HCT116 (cell line): Measurements from ENCODE around the gene NOX3. TPM values are rescaled to one million over a fixed set of nuclear protein-coding genes. Genes with fewer than 3 reads are reported as not detected.
"Not testable (repeated sequence)": the region's sequence is repeated elsewhere in the genome, so short reads cannot be mapped to it uniquely, and the experiment has no call there.

ENCODE experiments used
- ATAC-seq: fragments of 200-7000 bp; cut with Tn5 transposase; 2 replicates; pipeline ENCODE4 v1.9.1; 2020; ENCODE audit warnings: mild to moderate bottlenecking, moderate library complexity
- BruUV-seq: library from RNA; stranded (reverse); fragments of 400-500 nt; replicated peaks from 2 replicates; lab custom pipeline; 2021; lab: Mats Ljungman, UMichigan
- CTCF ChIA-PET: fragments of 300-600 bp; sonication (Branson Sonifier 250); formaldehyde crosslinking; loops from one replicate; lab custom pipeline; 2021; ENCODE audit warnings: antibody characterized with exemption; lab: Charles Lee
- POLR2A ChIA-PET: fragments of 300-600, 350-600 bp; sonication (Branson Sonifier 250); formaldehyde crosslinking; loops from one replicate; lab custom pipeline; 2021; ENCODE audit warnings: antibody characterized with exemption; lab: Charles Lee
- RAD21 ChIA-PET, 2 experiments: fragments of 300-600 bp; sonication (Branson Sonifier 250); formaldehyde crosslinking; loops; one replicate each; lab custom pipeline; 2023; ENCODE audit warnings: low total read pairs in 2 of 2; ENCODE audit not compliant: uncharacterized antibody in 2 of 2, unreplicated experiment in 2 of 2, low non-redundant PET in 1 of 2; lab: Charles Lee
- DNase-seq: peaks from one replicate; pipeline ENCODE4 v3.0.0-alpha.2; 2010; ENCODE audit warnings: low read depth, low spot score
- H2AFZ ChIP-seq: fragments of 200-600 bp; shearing (Covaris generic), sonication (generic); 2 replicates; pipeline ENCODE4 v1.6.1; 2017; ENCODE audit warnings: low read depth, mixed run types, mixed read lengths, antibody characterized with exemption, low read length; ENCODE audit not compliant: poor library complexity, severe bottlenecking
- H3K27ac ChIP-seq: 2 replicates; pipeline ENCODE4 v1.5.1; 2012; ENCODE audit warnings: low read depth, low read length
- H3K27me3 ChIP-seq: fragments of 200-600 bp; sonication (generic); 2 replicates; pipeline ENCODE4 v1.6.1; 2016; ENCODE audit warnings: mixed run types, low read length, mixed read lengths; ENCODE audit not compliant: insufficient read depth
- H3K36me3 ChIP-seq, 2 experiments: fragments of 200-500 bp in 1 of 2; fragments of 200-600 bp in 1 of 2; sonication (Bioruptor generic) in 1 of 2; sonication (generic) in 1 of 2; 2 replicates each; pipeline versions ENCODE4 v1.5.1 to v1.6.1; 2014 to 2016; ENCODE audit warnings: low read length in 2 of 2, inconsistent platforms in 1 of 2, mixed read lengths in 1 of 2, mixed run types in 1 of 2; ENCODE audit not compliant: insufficient read depth in 2 of 2, control insufficient read depth in 1 of 2
- H3K4me1 ChIP-seq, 2 experiments: fragments of 200-600 bp in 1 of 2; sonication (generic) in 1 of 2; 2 replicates each; pipeline versions ENCODE4 v1.5.1 to v1.6.1; 2012 to 2017; ENCODE audit warnings: low read length in 2 of 2, inconsistent platforms in 1 of 2, mild to moderate bottlenecking in 1 of 2, mixed read lengths in 1 of 2, mixed run types in 1 of 2, moderate library complexity in 1 of 2; ENCODE audit not compliant: insufficient read depth in 2 of 2, control insufficient read depth in 1 of 2
- H3K4me2 ChIP-seq: fragments of 200-600 bp; sonication (generic); 2 replicates; pipeline ENCODE4 v1.6.1; 2017; ENCODE audit warnings: mixed run types, low read length, mixed read lengths
- H3K4me3 ChIP-seq, 2 experiments: fragments of 200-600 bp in 1 of 2; sonication (generic) in 1 of 2; replicated peaks in 1 of 2; 2 replicates each; pipeline ENCODE4 v1.5.1; 2011 to 2016; ENCODE audit warnings: low read length in 2 of 2, control low read depth in 1 of 2, low read depth in 1 of 2, mild to moderate bottlenecking in 1 of 2, mixed read lengths in 1 of 2, mixed run types in 1 of 2
- H3K79me2 ChIP-seq: fragments of 200-600 bp; sonication (generic); 2 replicates; pipeline ENCODE4 v1.6.1; 2017; ENCODE audit warnings: mild to moderate bottlenecking, mixed run types, low read length, moderate library complexity, mixed read lengths; ENCODE audit not compliant: insufficient read depth
- H3K9ac ChIP-seq: fragments of 200-600 bp; sonication (generic); 2 replicates; pipeline ENCODE4 v1.6.1; 2016; ENCODE audit warnings: low read length, mixed read lengths
- H3K9me2 ChIP-seq: fragments of 200-600 bp; sonication (generic), shearing (Covaris generic); 2 replicates; pipeline ENCODE4 v1.6.1; 2017; ENCODE audit warnings: mixed run types, mild to moderate bottlenecking, moderate library complexity; ENCODE audit not compliant: insufficient read depth
- H3K9me3 ChIP-seq, 2 experiments: fragments of 200-500 bp in 1 of 2; fragments of 200-600 bp in 1 of 2; sonication (Bioruptor generic) in 1 of 2; sonication (generic) in 1 of 2; 2 replicates each; pipeline ENCODE4 v1.6.1; 2014 to 2017; ENCODE audit warnings: low read length in 2 of 2, mixed read lengths in 2 of 2, inconsistent platforms in 1 of 2, low read depth in 1 of 2, mild to moderate bottlenecking in 1 of 2, mixed run types in 1 of 2, moderate library complexity in 1 of 2; ENCODE audit not compliant: control insufficient read depth in 1 of 2, insufficient read depth in 1 of 2
- H4K20me1 ChIP-seq: fragments of 200-600 bp; sonication (generic), shearing (Covaris generic); 2 replicates; pipeline ENCODE4 v1.6.1; 2017; ENCODE audit warnings: mixed run types, mild to moderate bottlenecking, moderate library complexity; ENCODE audit not compliant: insufficient read depth
- CBX3 ChIP-seq: IDR thresholded peaks from 2 replicates; pipeline ENCODE4 v1.6.1; 2012; ENCODE audit warnings: low read depth
- ELF1 ChIP-seq: IDR thresholded peaks from 2 replicates; pipeline ENCODE4 v1.6.1; 2012; ENCODE audit warnings: low read depth, borderline replicate concordance
- FOSL1 ChIP-seq: IDR thresholded peaks from 2 replicates; pipeline ENCODE4 v1.6.1; 2012; ENCODE audit warnings: low read depth
- SRF ChIP-seq: IDR thresholded peaks from 2 replicates; pipeline ENCODE4 v1.6.1; 2012; ENCODE audit warnings: low read depth
- TCF7L2 ChIP-seq: IDR thresholded peaks from 2 replicates; pipeline ENCODE4 v1.7.0; 2011; ENCODE audit warnings: borderline replicate concordance, inconsistent platforms; ENCODE audit not compliant: insufficient read depth, insufficient read length; ENCODE audit errors: extremely low read depth
- YY1 ChIP-seq: IDR thresholded peaks from 2 replicates; pipeline ENCODE4 v1.6.1; 2011; ENCODE audit warnings: low read length, low read depth, moderate library complexity, mild to moderate bottlenecking; ENCODE audit not compliant: insufficient replicate concordance; ENCODE audit errors: extremely low read depth
- ZFX ChIP-seq: fragments of 450-650 bp; IDR thresholded peaks from 2 replicates; pipeline ENCODE4 v1.6.1; 2017
- intact Hi-C: fragments of 100-400 bp; cut with micrococcal nuclease; formaldehyde crosslinking; loops from 2 replicates; pipeline ENCODE4 v1.10.0; 2022
- total RNA-seq: library from RNA; stranded (reverse); gene quantifications from one replicate; pipeline ENCODE4 v1.2.1, GENCODE V29; 2021; ENCODE audit not compliant: unreplicated experiment
- TF ChIP-seq, protein P1 (sequence below): IDR thresholded peaks from 2 replicates; pipeline ENCODE4 v1.6.1; 2011; ENCODE audit warnings: mild to moderate bottlenecking, low read length, moderate library complexity; ENCODE audit not compliant: insufficient replicate concordance; ENCODE audit errors: extremely low read depth
- TF ChIP-seq, protein P2 (sequence below): IDR thresholded peaks from 2 replicates; pipeline ENCODE4 v1.6.1; 2012; ENCODE audit warnings: low read depth

Gene NOX3
- total RNA-seq, 1 experiment from 2014 or later, result not detected

- intact Hi-C loops, result no loop called here
- TF ChIP-seq, protein P1, sequence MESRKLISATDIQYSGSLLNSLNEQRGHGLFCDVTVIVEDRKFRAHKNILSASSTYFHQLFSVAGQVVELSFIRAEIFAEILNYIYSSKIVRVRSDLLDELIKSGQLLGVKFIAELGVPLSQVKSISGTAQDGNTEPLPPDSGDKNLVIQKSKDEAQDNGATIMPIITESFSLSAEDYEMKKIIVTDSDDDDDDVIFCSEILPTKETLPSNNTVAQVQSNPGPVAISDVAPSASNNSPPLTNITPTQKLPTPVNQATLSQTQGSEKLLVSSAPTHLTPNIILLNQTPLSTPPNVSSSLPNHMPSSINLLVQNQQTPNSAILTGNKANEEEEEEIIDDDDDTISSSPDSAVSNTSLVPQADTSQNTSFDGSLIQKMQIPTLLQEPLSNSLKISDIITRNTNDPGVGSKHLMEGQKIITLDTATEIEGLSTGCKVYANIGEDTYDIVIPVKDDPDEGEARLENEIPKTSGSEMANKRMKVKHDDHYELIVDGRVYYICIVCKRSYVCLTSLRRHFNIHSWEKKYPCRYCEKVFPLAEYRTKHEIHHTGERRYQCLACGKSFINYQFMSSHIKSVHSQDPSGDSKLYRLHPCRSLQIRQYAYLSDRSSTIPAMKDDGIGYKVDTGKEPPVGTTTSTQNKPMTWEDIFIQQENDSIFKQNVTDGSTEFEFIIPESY, result no peak
- no peak for TF ChIP-seq YY1
- no peak for TF ChIP-seq SRF
- no peak for TF ChIP-seq TCF7L2
- TF ChIP-seq, protein P2, sequence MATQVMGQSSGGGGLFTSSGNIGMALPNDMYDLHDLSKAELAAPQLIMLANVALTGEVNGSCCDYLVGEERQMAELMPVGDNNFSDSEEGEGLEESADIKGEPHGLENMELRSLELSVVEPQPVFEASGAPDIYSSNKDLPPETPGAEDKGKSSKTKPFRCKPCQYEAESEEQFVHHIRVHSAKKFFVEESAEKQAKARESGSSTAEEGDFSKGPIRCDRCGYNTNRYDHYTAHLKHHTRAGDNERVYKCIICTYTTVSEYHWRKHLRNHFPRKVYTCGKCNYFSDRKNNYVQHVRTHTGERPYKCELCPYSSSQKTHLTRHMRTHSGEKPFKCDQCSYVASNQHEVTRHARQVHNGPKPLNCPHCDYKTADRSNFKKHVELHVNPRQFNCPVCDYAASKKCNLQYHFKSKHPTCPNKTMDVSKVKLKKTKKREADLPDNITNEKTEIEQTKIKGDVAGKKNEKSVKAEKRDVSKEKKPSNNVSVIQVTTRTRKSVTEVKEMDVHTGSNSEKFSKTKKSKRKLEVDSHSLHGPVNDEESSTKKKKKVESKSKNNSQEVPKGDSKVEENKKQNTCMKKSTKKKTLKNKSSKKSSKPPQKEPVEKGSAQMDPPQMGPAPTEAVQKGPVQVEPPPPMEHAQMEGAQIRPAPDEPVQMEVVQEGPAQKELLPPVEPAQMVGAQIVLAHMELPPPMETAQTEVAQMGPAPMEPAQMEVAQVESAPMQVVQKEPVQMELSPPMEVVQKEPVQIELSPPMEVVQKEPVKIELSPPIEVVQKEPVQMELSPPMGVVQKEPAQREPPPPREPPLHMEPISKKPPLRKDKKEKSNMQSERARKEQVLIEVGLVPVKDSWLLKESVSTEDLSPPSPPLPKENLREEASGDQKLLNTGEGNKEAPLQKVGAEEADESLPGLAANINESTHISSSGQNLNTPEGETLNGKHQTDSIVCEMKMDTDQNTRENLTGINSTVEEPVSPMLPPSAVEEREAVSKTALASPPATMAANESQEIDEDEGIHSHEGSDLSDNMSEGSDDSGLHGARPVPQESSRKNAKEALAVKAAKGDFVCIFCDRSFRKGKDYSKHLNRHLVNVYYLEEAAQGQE, result no peak
- no peak for TF ChIP-seq ELF1
- no peak for TF ChIP-seq CBX3
- no peak for TF ChIP-seq ZFX
- TF ChIP-seq FOSL1, result no peak
- no peak overlapping the region for H2AFZ ChIP-seq
- no peak overlapping the region for H3K27ac ChIP-seq
- H3K9ac ChIP-seq, result no peak overlapping the region
- H3K36me3 ChIP-seq, result no peaks in the 10 kb centered on the region
- CTCF ChIA-PET, result no interaction called here
- BruUV-seq, result no TSS peak
- no peaks in the 10 kb centered on the region for H3K9me3 ChIP-seq
- H3K79me2 ChIP-seq, result no peaks in the 10 kb centered on the region
- H3K4me1 ChIP-seq, result no peaks in the 10 kb centered on the region
- RAD21 ChIA-PET, result no interaction called here
- H3K9me2 ChIP-seq, result no peaks in the 10 kb centered on the region
- DNase-seq, result no peak
- H4K20me1 ChIP-seq, result no peaks in the 10 kb centered on the region
- H3K27me3 ChIP-seq, result no peaks in the 10 kb centered on the region
- no peak for ATAC-seq
- POLR2A ChIA-PET, result no interaction called here
- no peak overlapping the region for H3K4me2 ChIP-seq
- H3K4me3 ChIP-seq, result no peak overlapping the region
Observed at GRCh38 chr6:155452576-155452975, 3.1 kb downstream of the NOX3 start.

GRCh38 chr6:155451530-155451929 lies 4.1 kb downstream of the NOX3 start:
- H3K27me3 ChIP-seq, BruUV-seq, H3K27ac ChIP-seq, RAD21 ChIA-PET, CTCF ChIA-PET, H3K36me3 ChIP-seq, H3K9me2 ChIP-seq, H3K4me2 ChIP-seq, intact Hi-C loops, DNase-seq, ATAC-seq, H3K4me3 ChIP-seq, H4K20me1 ChIP-seq, H3K79me2 ChIP-seq, POLR2A ChIA-PET, H2AFZ ChIP-seq, H3K9ac ChIP-seq, H3K4me1 ChIP-seq, H3K9me3 ChIP-seq: not testable (repeated sequence)
